ENCODE data around the gene ADARB2.

DNA sequence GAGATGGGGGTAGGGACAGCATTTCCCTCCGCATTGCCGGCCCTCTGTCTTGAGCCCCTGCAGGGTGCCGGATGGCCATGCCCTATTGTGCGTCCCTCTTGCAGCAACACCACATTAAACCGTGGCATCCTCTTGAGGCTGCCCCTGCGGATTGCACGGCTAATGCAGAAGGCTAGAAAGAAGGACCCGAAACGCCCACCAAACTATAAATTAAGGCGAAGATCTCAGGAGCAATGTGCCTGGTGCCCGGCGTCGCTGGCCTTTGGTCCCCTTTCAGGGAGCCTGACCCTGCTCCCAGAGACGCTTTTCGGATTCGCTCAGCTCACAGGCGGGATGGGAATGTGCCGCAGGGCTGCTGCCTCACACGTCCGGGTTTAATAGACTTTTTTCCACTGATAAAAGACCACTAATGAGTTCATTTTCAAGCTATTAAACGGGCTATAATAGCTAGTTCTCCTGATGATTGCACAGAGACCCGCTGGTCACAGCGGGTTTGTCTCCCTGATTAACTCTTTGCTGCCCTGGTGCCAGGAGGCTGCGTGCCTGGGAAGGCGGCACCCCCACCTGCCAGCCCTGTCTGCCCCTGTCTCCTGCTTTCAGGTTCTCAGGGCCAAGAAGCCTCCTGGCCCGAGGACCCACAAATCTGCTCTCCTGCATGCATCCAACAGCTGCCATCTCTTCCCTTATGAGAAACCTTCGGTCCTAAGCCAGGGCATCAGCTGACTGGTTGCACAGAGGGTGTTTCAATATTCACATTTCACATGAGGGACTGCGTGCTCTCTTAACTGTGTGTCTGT is 128.3 kb downstream of the ADARB2 start:
- no peak for TF ChIP-seq YY1 (IDR thresholded peaks at IDR 0.05)
- TF ChIP-seq RXRA (IDR thresholded peaks at IDR 0.05), result no peak
- TF ChIP-seq CTCF (IDR thresholded peaks at IDR 0.05; ENCODE audit: low read depth, low read length, missing input control), result no peak
- no peak for TF ChIP-seq SP1 (IDR thresholded peaks at IDR 0.05)
- no peak for TF ChIP-seq REST (IDR thresholded peaks at IDR 0.05)
- TF ChIP-seq NR2F2 (IDR thresholded peaks at IDR 0.05), result no peak
- no peak for TF ChIP-seq JUND (IDR thresholded peaks at IDR 0.05)
- no peak for TF ChIP-seq RAD21 (IDR thresholded peaks at IDR 0.05)
- no peak for TF ChIP-seq EGR1 (IDR thresholded peaks at IDR 0.05; ENCODE audit: low read depth in 2 of 2)
- TF ChIP-seq TAF1 (conservative IDR thresholded peaks at IDR 0.05), result no peak
- TF ChIP-seq ATF3 (IDR thresholded peaks at IDR 0.05), result no peak
- TF ChIP-seq ZBTB33 (IDR thresholded peaks at IDR 0.05), result no peak
